Loucy (cell line): ENCODE measurements around the gene CDH4.

Experiments used
- CTCF ChIP-seq: fragments of 200-600 bp; sonication (generic); conservative IDR thresholded peaks from 2 replicates; pipeline ENCODE4 v1.5.1; 2014; ENCODE audit warnings: mild to moderate bottlenecking, antibody characterized with exemption, low read length
- EZH2phosphoT487 ChIP-seq: fragments of 200-600 bp; IDR thresholded peaks from 2 replicates; pipeline ENCODE4 v1.6.1; 2018; ENCODE audit warnings: antibody characterized with exemption, mild to moderate bottlenecking, moderate library complexity, borderline replicate concordance

GRCh38 chr20:61274326-61274725 is 22.3 kb downstream of the CDH4 start:
- TF ChIP-seq CTCF (no peak), EZH2phosphoT487 (no peak)
